Stimulated activated CD8-positive, alpha-beta memory T cell treated with anti-CD3 and anti-CD28 coated beads, Interleukin-4, amount 100 ng/mL, for 4 hours (primary cell): ENCODE results near the gene MAGI2.

ENCODE experiments used
- DNase-seq, 2 donors: peaks; one replicate each; pipeline ENCODE4 v3.0.0-alpha.2; 2020; ENCODE audit warnings: low read depth in 2 of 2, low spot score in 1 of 2

The MAGI2 gene

GRCh38 chr7:78835897-78836296, 617.6 kb downstream of the MAGI2 start:
- no peak for DNase-seq

- no peak for DNase-seq
Measured at GRCh38 chr7:78828317-78828716, 625.1 kb downstream of the MAGI2 start.

DNA sequence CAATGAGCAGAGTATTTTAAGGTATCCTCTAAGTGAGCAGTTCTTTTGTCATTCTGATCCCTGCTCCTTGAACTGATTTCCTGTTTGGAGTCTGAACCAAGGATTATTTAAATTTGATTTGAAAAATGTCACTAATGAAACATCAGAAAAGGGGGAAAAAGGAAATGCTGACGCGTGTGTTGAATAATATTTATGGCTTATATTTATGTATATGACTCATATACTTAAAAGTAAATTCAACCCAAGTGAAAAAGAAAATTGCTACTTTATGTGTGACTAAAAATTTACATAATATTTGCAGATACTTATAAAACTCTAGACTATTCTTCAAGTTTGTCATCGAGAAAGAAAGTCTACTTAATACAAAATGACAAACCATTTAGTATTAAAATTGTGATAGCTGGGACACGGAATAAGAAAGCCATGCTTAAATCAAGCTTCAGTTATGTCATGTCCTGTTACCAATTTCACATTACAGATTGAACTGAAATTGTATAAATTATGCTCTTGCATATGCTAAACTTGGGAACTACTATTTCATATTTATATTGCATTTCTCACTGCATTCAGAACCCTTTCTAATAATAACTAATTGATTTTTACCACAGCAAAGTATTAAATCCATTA, 649.9 kb downstream of the MAGI2 start:
- no peak for DNase-seq

DNA sequence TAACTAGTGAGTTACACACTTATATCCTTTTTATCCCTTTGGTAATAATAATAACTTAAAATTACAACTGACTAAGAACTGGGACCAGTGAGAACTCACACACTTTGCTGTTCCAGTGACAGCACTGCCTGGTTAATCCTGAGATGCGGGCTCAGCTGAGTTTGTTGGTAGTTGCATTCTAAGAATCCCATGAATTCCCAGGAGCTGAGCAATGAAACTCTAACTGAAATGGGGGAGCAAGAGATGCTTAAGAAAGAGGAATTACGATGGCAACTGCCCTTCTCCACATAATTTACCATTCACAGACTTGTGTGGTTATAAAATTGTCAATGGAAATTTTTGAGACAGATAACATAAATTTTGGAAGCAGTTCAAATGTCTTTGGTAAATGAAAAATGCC, 659.4 kb downstream of the MAGI2 start:
- no peak for DNase-seq

- DNase-seq, result no peak
Measured at GRCh38 chr7:78792624-78793023, 660.8 kb downstream of the MAGI2 start.

- no peak for DNase-seq
Measured at GRCh38 chr7:78792006-78792405, 661.5 kb downstream of the MAGI2 start.

GRCh38 chr7:78788464-78788863, 665.0 kb downstream of the MAGI2 start:
- DNase-seq, result no peak

- no peak for DNase-seq
Measured at GRCh38 chr7:78787854-78788253, 665.6 kb downstream of the MAGI2 start.

DNA sequence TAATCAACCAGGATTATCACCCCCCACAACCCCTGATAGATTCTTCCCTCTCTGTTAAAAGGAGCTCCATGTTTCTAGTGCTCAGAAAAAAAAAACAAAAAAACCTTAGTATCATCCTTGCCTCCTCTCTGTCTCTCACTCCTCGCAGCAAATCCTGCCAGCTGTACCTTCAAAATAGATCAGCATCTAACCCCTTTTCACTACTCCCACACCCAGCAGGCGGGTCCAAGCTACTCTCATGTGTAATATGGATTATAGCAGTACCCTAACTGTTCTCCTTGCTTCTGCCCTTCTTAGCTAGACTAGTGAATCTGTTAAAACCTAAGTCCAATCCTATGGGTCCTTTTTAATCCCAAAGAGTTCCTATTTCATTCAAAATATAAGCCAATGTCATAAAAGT, 667.4 kb downstream of the MAGI2 start:
- DNase-seq, result no peak

- no peak for DNase-seq
Measured at GRCh38 chr7:78783179-78783962, 670.1 kb downstream of the MAGI2 start.

DNA sequence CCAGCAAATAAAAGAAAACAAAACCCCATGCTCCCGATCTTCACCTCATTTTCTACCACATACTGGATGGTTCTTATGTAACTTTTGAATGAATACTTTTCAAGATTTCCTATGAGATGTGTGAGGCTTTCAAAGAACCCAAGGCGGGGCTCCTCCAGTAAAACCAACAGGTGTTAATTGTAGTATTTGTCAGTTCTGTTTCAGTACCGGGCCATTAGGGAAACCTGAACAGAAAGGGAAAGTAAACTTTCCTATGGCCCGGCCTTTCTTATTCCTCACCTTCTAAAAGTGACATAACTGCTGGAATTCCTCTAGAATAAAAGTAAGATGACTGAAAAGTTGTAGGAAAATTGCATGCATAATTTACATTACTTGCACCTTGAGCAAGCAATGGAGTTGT, 672.9 kb downstream of the MAGI2 start:
- DNase-seq, result no peak

- no peak for DNase-seq
Measured at GRCh38 chr7:78779788-78780187, 673.7 kb downstream of the MAGI2 start.

GRCh38 chr7:78777829-78778228, 675.6 kb downstream of the MAGI2 start:
- DNase-seq, result no peak

DNA sequence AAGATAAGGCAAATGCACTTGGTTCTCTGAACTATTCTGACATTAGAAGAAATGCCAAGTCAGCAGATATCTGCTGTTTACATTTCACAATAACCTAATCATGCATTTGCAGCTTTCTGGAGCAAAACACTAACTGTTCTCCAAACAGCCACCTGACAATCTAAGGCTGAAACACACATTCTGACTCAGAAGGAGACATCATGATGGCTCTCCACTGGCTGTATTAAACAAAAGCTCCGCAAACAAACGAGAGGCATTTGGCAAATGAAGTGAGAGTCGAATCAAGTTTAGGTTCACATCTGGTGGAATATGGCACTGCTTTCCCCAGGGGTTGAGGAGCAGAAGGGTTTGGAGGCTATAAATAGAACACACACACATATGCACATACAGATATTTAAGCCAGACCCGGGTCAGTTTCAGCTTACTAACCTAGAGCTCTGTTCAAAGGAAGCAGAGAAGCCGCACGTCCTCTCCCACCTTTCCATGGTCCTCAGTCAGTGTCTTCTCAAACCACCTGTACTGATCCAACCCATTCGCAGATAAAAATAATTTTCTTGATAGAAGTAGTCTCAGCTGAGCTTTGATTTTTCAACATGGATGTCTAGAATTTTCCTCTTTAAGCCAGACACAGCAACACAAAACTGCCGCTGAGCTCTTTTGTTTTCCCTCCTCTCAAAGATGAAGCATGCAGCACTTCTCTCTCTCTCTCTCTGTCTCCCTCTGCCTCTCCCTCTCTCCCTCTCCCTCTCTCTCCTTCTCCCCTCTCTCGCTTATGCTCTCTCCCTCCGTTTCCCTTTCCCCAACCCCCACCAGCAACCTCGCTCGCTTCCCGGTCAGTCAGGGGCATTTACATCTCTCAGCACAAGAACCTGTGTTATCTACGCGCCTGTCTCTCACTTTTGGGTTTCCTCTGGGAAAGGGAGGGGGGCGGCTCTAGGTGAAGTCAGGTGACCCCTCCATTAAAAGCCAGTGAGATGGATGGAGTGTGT, 682.8 kb downstream of the MAGI2 start:
- no peak for DNase-seq

DNA sequence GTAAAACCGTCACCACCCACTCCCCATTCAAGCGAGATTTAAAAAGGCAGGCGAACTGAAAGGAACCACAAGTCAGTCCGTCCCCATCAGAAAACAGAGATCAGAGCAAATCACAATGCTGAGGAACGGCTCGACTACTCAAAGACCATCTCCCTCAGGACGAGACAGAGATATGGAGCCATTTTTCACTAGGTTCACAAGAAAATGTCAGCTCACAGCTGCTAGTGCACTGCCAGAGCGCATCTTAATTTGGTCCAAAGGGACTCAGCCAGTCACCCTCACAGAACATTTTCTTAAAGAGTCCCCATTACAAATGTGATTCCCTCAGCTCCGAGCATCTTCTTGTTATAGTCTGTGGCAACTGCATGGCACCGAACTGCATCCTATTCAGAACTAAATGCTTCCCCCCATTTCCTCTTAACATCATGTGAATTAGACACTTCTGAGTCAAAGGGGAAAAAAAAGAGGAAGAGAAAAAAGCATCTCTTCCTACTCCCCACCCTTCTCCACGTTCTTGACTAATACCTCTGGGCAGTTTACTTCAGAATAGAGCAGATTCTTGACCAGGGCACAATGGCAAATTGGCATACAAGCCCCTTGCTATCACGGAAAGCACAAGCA, 683.9 kb downstream of the MAGI2 start:
- no peak for DNase-seq

DNA sequence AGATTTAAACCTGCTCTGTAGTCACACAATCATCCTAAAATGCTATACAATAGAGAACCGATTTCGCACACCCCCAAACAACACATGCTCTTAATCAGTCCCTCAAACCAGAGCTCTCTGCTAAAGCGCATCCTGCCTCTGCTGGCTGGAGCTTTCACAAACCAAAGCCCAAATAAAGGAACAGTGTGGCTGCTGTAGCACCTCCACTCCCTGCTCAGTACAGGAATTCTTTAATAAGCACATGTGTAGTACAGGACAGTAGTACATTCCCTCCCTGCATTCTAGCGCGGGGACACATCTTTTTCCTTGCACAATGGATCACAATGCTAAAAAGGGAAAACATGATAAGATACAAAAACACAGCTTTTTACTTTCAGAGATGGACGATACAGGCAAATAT, 684.6 kb downstream of the MAGI2 start:
- DNase-seq, result no peak

GRCh38 chr7:78765943-78766729, 687.3 kb downstream of the MAGI2 start:
- no peak for DNase-seq

GRCh38 chr7:78764571-78764970, 688.9 kb downstream of the MAGI2 start:
- DNase-seq, result no peak

GRCh38 chr7:78762625-78763024, 690.8 kb downstream of the MAGI2 start:
- no peak for DNase-seq

DNA sequence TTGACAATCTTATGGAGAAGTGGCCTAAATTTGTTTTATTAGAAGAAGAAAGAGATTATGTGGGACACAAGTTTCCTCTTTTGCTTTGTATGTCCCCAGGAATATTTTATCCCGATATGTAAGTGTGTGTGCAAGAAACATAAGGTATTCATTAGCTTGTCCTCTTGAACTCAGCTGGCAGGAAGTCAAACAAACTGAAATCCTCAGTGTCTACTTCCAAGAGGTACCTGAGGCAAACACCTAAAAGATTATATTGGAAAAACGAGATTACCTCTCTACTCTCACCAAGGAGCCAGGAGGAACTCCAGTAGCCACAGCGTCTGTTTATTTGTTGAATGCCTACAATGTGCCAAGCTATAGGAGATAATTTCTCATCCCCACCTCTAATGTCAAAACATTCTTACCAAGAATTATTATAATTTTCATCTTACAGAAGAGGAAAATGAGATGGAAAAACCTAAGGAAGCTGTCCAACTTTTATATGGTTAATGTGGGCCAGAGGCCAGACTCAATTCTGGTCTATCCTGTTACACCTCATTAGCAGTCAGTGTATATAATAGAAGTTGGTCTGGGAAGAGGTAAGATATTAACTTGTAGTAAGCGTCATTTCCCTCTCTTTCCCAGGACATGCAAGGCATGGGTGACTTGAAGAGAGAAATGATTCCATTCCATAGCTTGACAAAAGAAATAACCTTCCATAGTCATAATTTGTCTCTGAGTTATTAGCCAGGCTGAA, 692.7 kb downstream of the MAGI2 start:
- DNase-seq, result no peak
